ENCODE measurements around the gene SMAD2. TPM values are rescaled to one million over a fixed set of nuclear protein-coding genes. Genes with fewer than 3 reads are reported as not detected.

SMAD2 gene
- total RNA-seq, 1 donor from 2014 or later, result 97.3 TPM

- ATAC-seq (ENCODE audit: low read depth) (no peak), DNase-seq (no peak)
- H3K4me1 Mint-ChIP-seq, result no peaks in the 10 kb centered on the region
- H3K27me3 Mint-ChIP-seq, result no peaks in the 10 kb centered on the region
- H3K4me3 Mint-ChIP-seq, result no peak overlapping the region
- no peak for TF ChIP-seq CTCF (IDR thresholded peaks at IDR 0.05)
- intact Hi-C loops (cut with micrococcal nuclease), result no loop called here
- POLR2A ChIA-PET, result no interaction called here
- no peak overlapping the region for H3K27ac Mint-ChIP-seq
- no peaks in the 10 kb centered on the region for H3K9me3 Mint-ChIP-seq
- peaks cover 35% of the 10 kb centered on the region for H3K36me3 Mint-ChIP-seq (ENCODE audit: low read depth)
- CTCF ChIA-PET, result no interaction called here
These were observed 59.2 kb downstream of the SMAD2 start for GRCh38 chr18:47871288-47871687.

- ATAC-seq (ENCODE audit: low read depth), result no peak
- Mint-ChIP-seq H3K36me3 (ENCODE audit: low read depth) (peaks cover 40% of the 10 kb centered on the region), H3K4me3 (no peak overlapping the region), H3K27ac (no peak overlapping the region), H3K27me3 (no peaks in the 10 kb centered on the region), H3K4me1 (no peaks in the 10 kb centered on the region), H3K9me3 (no peaks in the 10 kb centered on the region)
- no peak for TF ChIP-seq CTCF (IDR thresholded peaks at IDR 0.05)
- intact Hi-C loops (cut with micrococcal nuclease), result no loop called here
- DNase-seq, result no peak
- CTCF ChIA-PET, result no interaction called here
- POLR2A ChIA-PET, result no interaction called here
These were observed 59.9 kb downstream of the SMAD2 start for GRCh38 chr18:47870605-47871004.

- no peaks in the 10 kb centered on the region for H3K27me3 Mint-ChIP-seq
These were observed 61.7 kb downstream of the SMAD2 start for GRCh38 chr18:47868744-47869143.

GRCh38 chr18:47865183-47865582 lies 65.3 kb downstream of the SMAD2 start:
- ChIA-PET POLR2A (no interaction called here), CTCF (no interaction called here)
- H3K4me1 Mint-ChIP-seq, result no peaks in the 10 kb centered on the region
- no peak for TF ChIP-seq CTCF (IDR thresholded peaks at IDR 0.05)
- no peaks in the 10 kb centered on the region for H3K27me3 Mint-ChIP-seq
- H3K27ac Mint-ChIP-seq, result no peak overlapping the region
- no peak for ATAC-seq (ENCODE audit: low read depth)
- no peak for DNase-seq
- H3K4me3 Mint-ChIP-seq, result no peak overlapping the region
- intact Hi-C loops (cut with micrococcal nuclease), result no loop called here
- no peaks in the 10 kb centered on the region for H3K9me3 Mint-ChIP-seq
- peaks cover 78% of the 10 kb centered on the region for H3K36me3 Mint-ChIP-seq (ENCODE audit: low read depth)

More at GRCh38 chr18:47868744-47869143, 61.7 kb downstream of the SMAD2 start:
- no peak for DNase-seq
- intact Hi-C loops (cut with micrococcal nuclease), result no loop called here
- Mint-ChIP-seq H3K4me3 (no peak overlapping the region), H3K27ac (no peak overlapping the region), H3K36me3 (ENCODE audit: low read depth) (peaks cover 53% of the 10 kb centered on the region), H3K4me1 (no peaks in the 10 kb centered on the region), H3K9me3 (no peaks in the 10 kb centered on the region)
- TF ChIP-seq CTCF (IDR thresholded peaks at IDR 0.05), result no peak
- ChIA-PET POLR2A (no interaction called here), CTCF (no interaction called here)
- no peak for ATAC-seq (ENCODE audit: low read depth)

- no peaks in the 10 kb centered on the region for H3K27me3 Mint-ChIP-seq
- intact Hi-C loops (cut with micrococcal nuclease), result no loop called here
- no peak for TF ChIP-seq CTCF (IDR thresholded peaks at IDR 0.05)
- H3K4me3 Mint-ChIP-seq, result no peak overlapping the region
- H3K36me3 Mint-ChIP-seq (ENCODE audit: low read depth), result peaks cover 82% of the 10 kb centered on the region
- CTCF ChIA-PET, result no interaction called here
- DNase-seq (no peak), ATAC-seq (ENCODE audit: low read depth) (no peak)
- no peak overlapping the region for H3K27ac Mint-ChIP-seq
- POLR2A ChIA-PET, result no interaction called here
- H3K9me3 Mint-ChIP-seq, result peaks cover 8% of the 10 kb centered on the region
- H3K4me1 Mint-ChIP-seq, result no peaks in the 10 kb centered on the region
These were observed 67.4 kb downstream of the SMAD2 start for GRCh38 chr18:47863041-47863440.

Measured in activated B cell treated with CpG ODN at 0.5 μM for 24 hours (primary cell).